SU-DHL-6 (cell line): ENCODE data around the gene ARHGEF28.

Experiments used
- EZH2phosphoT487 ChIP-seq: fragments of 200-600 bp; sonication (generic), shearing (Covaris generic); conservative IDR thresholded peaks from 2 replicates; pipeline ENCODE4 v1.6.1; 2018; ENCODE audit warnings: mild to moderate bottlenecking, antibody characterized with exemption, low read length, moderate library complexity, mixed read lengths
- TF ChIP-seq, protein P1 (sequence below): fragments of 200-600 bp; sonication (generic); IDR thresholded peaks from one replicate; pipeline ENCODE4 v1.5.1; 2017; ENCODE audit warnings: antibody characterized with exemption, mild to moderate bottlenecking, low read length, moderate library complexity; ENCODE audit not compliant: insufficient read depth, poor library complexity, severe bottlenecking

DNA sequence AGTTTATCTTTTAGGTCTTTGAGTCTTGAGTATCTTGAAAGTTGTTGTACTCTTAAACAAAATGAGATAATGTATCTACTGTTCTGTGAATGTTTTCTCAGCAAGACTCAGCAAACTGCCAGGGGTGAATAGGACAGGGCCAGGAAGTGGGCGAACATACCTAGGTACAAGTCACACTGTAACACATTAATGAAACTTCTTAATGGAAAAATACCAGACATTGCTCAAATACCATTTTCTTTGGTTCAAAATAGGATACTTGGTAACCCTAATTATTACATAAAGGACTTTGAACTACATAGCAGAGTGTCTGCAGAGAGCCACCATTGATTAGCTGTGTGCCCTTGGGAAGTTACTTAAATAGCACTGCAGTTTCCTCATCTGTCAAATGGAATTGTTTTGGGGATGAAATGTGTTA, 197.5 kb downstream of the ARHGEF28 start:
- TF ChIP-seq, protein P1, sequence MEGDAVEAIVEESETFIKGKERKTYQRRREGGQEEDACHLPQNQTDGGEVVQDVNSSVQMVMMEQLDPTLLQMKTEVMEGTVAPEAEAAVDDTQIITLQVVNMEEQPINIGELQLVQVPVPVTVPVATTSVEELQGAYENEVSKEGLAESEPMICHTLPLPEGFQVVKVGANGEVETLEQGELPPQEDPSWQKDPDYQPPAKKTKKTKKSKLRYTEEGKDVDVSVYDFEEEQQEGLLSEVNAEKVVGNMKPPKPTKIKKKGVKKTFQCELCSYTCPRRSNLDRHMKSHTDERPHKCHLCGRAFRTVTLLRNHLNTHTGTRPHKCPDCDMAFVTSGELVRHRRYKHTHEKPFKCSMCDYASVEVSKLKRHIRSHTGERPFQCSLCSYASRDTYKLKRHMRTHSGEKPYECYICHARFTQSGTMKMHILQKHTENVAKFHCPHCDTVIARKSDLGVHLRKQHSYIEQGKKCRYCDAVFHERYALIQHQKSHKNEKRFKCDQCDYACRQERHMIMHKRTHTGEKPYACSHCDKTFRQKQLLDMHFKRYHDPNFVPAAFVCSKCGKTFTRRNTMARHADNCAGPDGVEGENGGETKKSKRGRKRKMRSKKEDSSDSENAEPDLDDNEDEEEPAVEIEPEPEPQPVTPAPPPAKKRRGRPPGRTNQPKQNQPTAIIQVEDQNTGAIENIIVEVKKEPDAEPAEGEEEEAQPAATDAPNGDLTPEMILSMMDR = no peak
- no peak for TF ChIP-seq EZH2phosphoT487
